IMR-90 (cell line): ENCODE results near the gene TMA7. TPM values are rescaled to one million over a fixed set of nuclear protein-coding genes. Genes with fewer than 3 reads are reported as not detected.

Experiments
- polyA plus RNA-seq, 3 experiments: library from polyadenylated mRNA; depleted of rRNA; stranded (reverse); fragments of >200 nt; gene quantifications; 2 replicates each; pipeline ENCODE4 v1.2.3, GENCODE V29; 2012; ENCODE audit warnings: low replicate concordance in 1 of 3
- total RNA-seq: library from RNA; depleted of rRNA; stranded (reverse); fragments of >200 nt; gene quantifications from 2 replicates; pipeline ENCODE4 v1.2.3, GENCODE V29; 2012; rRNA removed

Gene TMA7
- total and polyA plus RNA-seq, 2 of the 4 experiments (the other 2 are of a cell fraction) = 81.9 to 240 TPM

Other genes with a start within 250 kb of the TMA7 start
- not detected in 2 replicates for gene CAMP, start 216.8 kb upstream of the TMA7 start, total RNA-seq
- gene CAMP, start 216.8 kb upstream of the TMA7 start, polyA plus RNA-seq (2012; rRNA removed) = not detected in 2 replicates
- gene ZNF589, start 199.2 kb upstream of the TMA7 start, total RNA-seq = 3.9 and 4.7 TPM in 2 replicates
- 3.3 and 4.4 TPM in 2 replicates for gene ZNF589, start 199.2 kb upstream of the TMA7 start, polyA plus RNA-seq (2012; rRNA removed)
- 15.6 and 23.3 TPM in 2 replicates for gene NME6, start 138.9 kb upstream of the TMA7 start, total RNA-seq
- 23.0 and 24.8 TPM in 2 replicates for gene NME6, start 138.9 kb upstream of the TMA7 start, polyA plus RNA-seq (2012; rRNA removed)
- gene SPINK8, start 106.6 kb upstream of the TMA7 start, total RNA-seq = not detected in 2 replicates
- not detected in 2 replicates for gene SPINK8, start 106.6 kb upstream of the TMA7 start, polyA plus RNA-seq (2012; rRNA removed)
- gene FBXW12, start 68.0 kb upstream of the TMA7 start, total RNA-seq = not detected in 2 replicates
- not detected in 2 replicates for gene FBXW12, start 68.0 kb upstream of the TMA7 start, polyA plus RNA-seq (2012; rRNA removed)
- gene PLXNB1, start 10.2 kb upstream of the TMA7 start, total RNA-seq = 5.2 and 9.2 TPM in 2 replicates
- 25.3 and 27.0 TPM in 2 replicates for gene PLXNB1, start 10.2 kb upstream of the TMA7 start, polyA plus RNA-seq (2012; rRNA removed)
- gene CCDC51, start 138 bp upstream of the TMA7 start, total RNA-seq = 15.3 and 16.1 TPM in 2 replicates
- 11.0 TPM in 2 replicates for gene CCDC51, start 138 bp upstream of the TMA7 start, polyA plus RNA-seq (2012; rRNA removed)
- gene ATRIP, start 6.5 kb downstream of the TMA7 start, total RNA-seq = 7.2 and 10.8 TPM in 2 replicates
- 6.8 and 7.2 TPM in 2 replicates for gene ATRIP, start 6.5 kb downstream of the TMA7 start, polyA plus RNA-seq (2012; rRNA removed)
- gene SHISA5, start 63.9 kb downstream of the TMA7 start, total RNA-seq = 82.3 and 88.6 TPM in 2 replicates
- gene SHISA5, start 63.9 kb downstream of the TMA7 start, polyA plus RNA-seq (2012; rRNA removed) = 162 and 181 TPM in 2 replicates
- gene PFKFB4, start 116.5 kb downstream of the TMA7 start, total RNA-seq = 16.1 and 17.0 TPM in 2 replicates
- gene PFKFB4, start 116.5 kb downstream of the TMA7 start, polyA plus RNA-seq (2012; rRNA removed) = 14.8 and 16.9 TPM in 2 replicates
- 0.54 and 0.56 TPM in 2 replicates for gene UCN2, start 123.5 kb downstream of the TMA7 start, total RNA-seq
- gene UCN2, start 123.5 kb downstream of the TMA7 start, polyA plus RNA-seq (2012; rRNA removed) = 2.3 and 2.7 TPM in 2 replicates
- 3.1 and 4.1 TPM in 2 replicates for gene COL7A1, start 155.1 kb downstream of the TMA7 start, total RNA-seq
- gene COL7A1, start 155.1 kb downstream of the TMA7 start, polyA plus RNA-seq (2012; rRNA removed) = 20.3 and 23.2 TPM in 2 replicates
- 952 and 1,365 TPM in 2 replicates for gene UQCRC1, start 169.4 kb downstream of the TMA7 start, total RNA-seq
- 410 and 474 TPM in 2 replicates for gene UQCRC1, start 169.4 kb downstream of the TMA7 start, polyA plus RNA-seq (2012; rRNA removed)
- gene TMEM89, start 181.5 kb downstream of the TMA7 start, total RNA-seq = not detected in 2 replicates
- 0.15 TPM in 1 of 2 replicates, not detected in the other for gene TMEM89, start 181.5 kb downstream of the TMA7 start, polyA plus RNA-seq (2012; rRNA removed)
- 11.7 and 11.8 TPM in 2 replicates for gene SLC26A6, start 195.2 kb downstream of the TMA7 start, total RNA-seq
- 31.4 and 34.3 TPM in 2 replicates for gene SLC26A6, start 195.2 kb downstream of the TMA7 start, polyA plus RNA-seq (2012; rRNA removed)
- 0.18 and 0.28 TPM in 2 replicates for gene CELSR3, start 222.6 kb downstream of the TMA7 start, total RNA-seq
- 0.59 and 0.63 TPM in 2 replicates for gene CELSR3, start 222.6 kb downstream of the TMA7 start, polyA plus RNA-seq (2012; rRNA removed)
- 21.0 and 21.9 TPM in 2 replicates for gene NCKIPSD, start 245.7 kb downstream of the TMA7 start, total RNA-seq
- gene NCKIPSD, start 245.7 kb downstream of the TMA7 start, polyA plus RNA-seq (2012; rRNA removed) = 38.3 and 42.3 TPM in 2 replicates